Suprapubic skin (tissue), 3 donors: ENCODE results near the gene ZGLP1.

Experiments
- CTCF ChIP-seq, 2 donors: fragments of 200-600 bp in 1 of 2; fragments of 450-650 bp in 1 of 2; sonication (generic) in 1 of 2; IDR thresholded peaks; one replicate each; pipeline ENCODE4 v1.5.1; 2016 to 2019; ENCODE audit warnings: antibody characterized with exemption in 2 of 2, mild to moderate bottlenecking in 1 of 2, moderate library complexity in 1 of 2
- POLR2A ChIP-seq, 2 donors: fragments of 450-650 bp; IDR thresholded peaks; one replicate each; pipeline ENCODE4 v1.6.1; 2017; ENCODE audit warnings: antibody characterized with exemption in 2 of 2, mild to moderate bottlenecking in 2 of 2, moderate library complexity in 2 of 2

GRCh38 chr19:10316229-10317044, 6.8 kb upstream of the ZGLP1 start:
- TF ChIP-seq POLR2A (IDR thresholded peaks at IDR 0.05) = no peak
- TF ChIP-seq CTCF (IDR thresholded peaks at IDR 0.05) = no peak
